Gastrocnemius medialis (tissue), 4 donors: ENCODE data around the gene LPIN3.

Experiments used
- CTCF ChIP-seq, 5 experiments: fragments of 450-650 bp in 3 of 5; fragments of 200-600 bp in 2 of 5; sonication (generic) in 2 of 5; IDR thresholded peaks in 4 of 5; conservative IDR thresholded peaks in 1 of 5; 1 replicate in 4 of 5; 2 replicates in 1 of 5; pipeline ENCODE4 v1.5.1; 2016 to 2019; ENCODE audit warnings: antibody characterized with exemption in 5 of 5, mild to moderate bottlenecking in 3 of 5, moderate library complexity in 3 of 5
- POLR2A ChIP-seq, 2 donors: fragments of 450-650 bp; IDR thresholded peaks; one replicate each; pipeline ENCODE4 v1.6.1; 2017; ENCODE audit warnings: antibody characterized with exemption in 2 of 2, mild to moderate bottlenecking in 2 of 2, moderate library complexity in 2 of 2

GRCh38 chr20:41349266-41349665, 8.6 kb downstream of the LPIN3 start:
- TF ChIP-seq CTCF (IDR thresholded peaks at IDR 0.05 in 4 of 5, conservative IDR thresholded peaks at IDR 0.05 in 1 of 5) (no peak), POLR2A (IDR thresholded peaks at IDR 0.05) (no peak)
